ENCODE measurements around the gene FAM20C. TPM values are rescaled to one million over a fixed set of nuclear protein-coding genes. Genes with fewer than 3 reads are reported as not detected.

Gene FAM20C
- total RNA-seq, 2 experiments from 2014 or later, result 1.3 to 1.7 TPM

DNA sequence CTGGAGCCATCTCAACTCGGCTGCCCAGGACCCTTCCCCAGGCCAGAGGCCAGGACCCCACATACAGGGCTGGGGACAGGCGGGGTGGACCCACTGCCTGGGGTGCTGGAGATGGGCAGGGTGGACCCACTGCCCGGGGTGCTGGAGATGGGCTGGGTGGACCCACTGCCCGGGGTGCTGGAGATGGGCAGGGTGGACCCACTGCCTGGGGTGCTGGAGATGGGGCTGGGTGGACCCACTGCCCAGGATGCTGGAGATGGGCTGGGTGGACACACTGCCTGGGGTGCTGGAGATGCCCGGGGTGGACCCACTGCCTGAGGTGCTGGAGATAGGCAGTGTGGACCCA lies 65.2 kb downstream of the FAM20C start:
- no peaks in the 10 kb centered on the region for H3K4me1 Mint-ChIP-seq (ENCODE audit: low read depth)
- H3K4me1 ChIP-seq (ENCODE audit: insufficient read depth, low read length), result no peaks in the 10 kb centered on the region
- H3K4me3 ChIP-seq (ENCODE audit: low read length), result no peak overlapping the region
- peaks cover 0 to 23% of the 10 kb centered on the region in 2 experiments for H3K9me3 ChIP-seq (ENCODE audit: control insufficient read depth in 1 of 2, insufficient read depth in 1 of 2, low read length in 2 of 2)
- intact Hi-C loops (cut with DNase I, micrococcal nuclease), result no loop called here
- ATAC-seq (ENCODE audit: poor library complexity) (no peak), DNase-seq (no peak)
- no peaks in the 10 kb centered on the region for H3K27me3 ChIP-seq (ENCODE audit: control insufficient read depth in 1 of 2, insufficient read depth in 2 of 2, low read length in 2 of 2)
- H3K9me3 Mint-ChIP-seq, result no peaks in the 10 kb centered on the region
- no peak overlapping the region for H3K27ac Mint-ChIP-seq
- H3K4me3 Mint-ChIP-seq, result no peak overlapping the region
- H3K27me3 Mint-ChIP-seq, result no peaks in the 10 kb centered on the region
- no peaks in the 10 kb centered on the region for H3K36me3 Mint-ChIP-seq (ENCODE audit: low read depth)
- no peak overlapping the region for H3K27ac ChIP-seq (ENCODE audit: low read depth in 1 of 2, low read length in 2 of 2)
- ChIA-PET POLR2A (no interaction called here), CTCF (no interaction called here)
- H3K36me3 ChIP-seq (ENCODE audit: insufficient read depth, low read length), result no peaks in the 10 kb centered on the region
- no peak for TF ChIP-seq CTCF (IDR thresholded peaks at IDR 0.05)

DNA sequence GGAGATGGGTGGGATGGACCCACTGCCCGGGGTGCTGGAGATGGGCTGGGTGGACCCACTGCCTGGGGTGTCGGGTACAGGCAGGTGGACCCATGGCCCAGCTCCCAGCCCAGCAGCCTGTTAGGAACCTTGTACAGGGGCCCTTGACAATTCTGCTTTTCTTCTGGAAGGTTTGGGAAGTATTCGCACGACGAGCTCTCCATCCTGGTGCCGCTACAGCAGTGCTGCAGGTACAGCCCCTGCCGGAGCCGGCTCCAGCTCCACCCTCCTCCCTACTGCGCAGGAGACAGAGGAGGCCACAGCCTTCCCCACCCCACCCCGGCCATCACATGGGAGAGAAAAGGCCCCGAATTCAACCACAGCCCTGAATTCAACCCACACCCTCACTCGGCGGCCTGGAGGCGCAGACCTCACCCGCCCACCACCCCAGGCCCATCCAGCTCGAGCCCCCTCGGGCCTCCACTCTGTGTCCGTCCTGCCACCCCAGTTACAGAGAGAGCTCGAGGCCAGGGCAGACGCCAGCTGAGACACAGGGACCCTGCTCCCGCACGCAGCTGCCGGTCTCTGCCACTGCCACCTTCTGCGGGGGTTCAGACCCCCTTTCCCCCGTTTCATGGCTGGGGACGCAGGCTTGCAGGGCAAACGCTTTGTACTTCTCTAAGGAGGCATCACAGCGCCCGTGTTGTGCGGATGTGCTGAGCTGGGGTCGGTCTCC lies 66.3 kb downstream of the FAM20C start:
- no peak for DNase-seq
- CTCF ChIA-PET, result no interaction called here
- Histone ChIP-seq H3K27me3 (ENCODE audit: control insufficient read depth in 1 of 2, insufficient read depth in 2 of 2, low read length in 2 of 2) (no peaks in the 10 kb centered on the region), H3K9me3 (ENCODE audit: control insufficient read depth in 1 of 2, insufficient read depth in 1 of 2, low read length in 2 of 2) (peaks cover 0 to 33% of the 10 kb centered on the region in 2 experiments), H3K4me1 (ENCODE audit: insufficient read depth, low read length) (no peaks in the 10 kb centered on the region), H3K36me3 (ENCODE audit: insufficient read depth, low read length) (no peaks in the 10 kb centered on the region), H3K27ac (ENCODE audit: low read depth in 1 of 2, low read length in 2 of 2) (no peak overlapping the region), H3K4me3 (ENCODE audit: low read length) (no peak overlapping the region)
- no peaks in the 10 kb centered on the region for H3K36me3 Mint-ChIP-seq (ENCODE audit: low read depth)
- intact Hi-C loops (cut with DNase I, micrococcal nuclease), result no loop called here
- TF ChIP-seq CTCF (IDR thresholded peaks at IDR 0.05), result no peak
- H3K27me3 Mint-ChIP-seq, result no peaks in the 10 kb centered on the region
- no peak overlapping the region for H3K27ac Mint-ChIP-seq
- POLR2A ChIA-PET, result no interaction called here
- H3K4me3 Mint-ChIP-seq, result no peak overlapping the region
- no peaks in the 10 kb centered on the region for H3K9me3 Mint-ChIP-seq
- no peaks in the 10 kb centered on the region for H3K4me1 Mint-ChIP-seq (ENCODE audit: low read depth)
- ATAC-seq (ENCODE audit: poor library complexity), result no peak

GRCh38 chr7:259191-259505 lies 66.8 kb downstream of the FAM20C start:
- no peak overlapping the region for H3K4me3 ChIP-seq (ENCODE audit: low read length)
- Mint-ChIP-seq H3K27me3 (no peaks in the 10 kb centered on the region), H3K4me3 (no peak overlapping the region), H3K36me3 (ENCODE audit: low read depth) (no peaks in the 10 kb centered on the region), H3K4me1 (ENCODE audit: low read depth) (no peaks in the 10 kb centered on the region), H3K9me3 (no peaks in the 10 kb centered on the region), H3K27ac (no peak overlapping the region)
- ATAC-seq (ENCODE audit: poor library complexity), result no peak
- intact Hi-C loops (cut with DNase I, micrococcal nuclease), result no loop called here
- H3K4me1 ChIP-seq (ENCODE audit: insufficient read depth, low read length), result peaks cover 3% of the 10 kb centered on the region
- CTCF ChIA-PET, result no interaction called here
- POLR2A ChIA-PET, result no interaction called here
- no peaks in the 10 kb centered on the region for H3K36me3 ChIP-seq (ENCODE audit: insufficient read depth, low read length)
- peaks cover 0 to 38% of the 10 kb centered on the region in 2 experiments for H3K9me3 ChIP-seq (ENCODE audit: control insufficient read depth in 1 of 2, insufficient read depth in 1 of 2, low read length in 2 of 2)
- DNase-seq, result no peak
- no peaks in the 10 kb centered on the region for H3K27me3 ChIP-seq (ENCODE audit: control insufficient read depth in 1 of 2, insufficient read depth in 2 of 2, low read length in 2 of 2)
- no peak for TF ChIP-seq CTCF (IDR thresholded peaks at IDR 0.05)
- H3K27ac ChIP-seq (ENCODE audit: low read depth in 1 of 2, low read length in 2 of 2), result no peak overlapping the region

Measured in CD4-positive, alpha-beta T cell (primary cell).